GM03348 (cell line): Measurements from ENCODE around the gene NCOA5.
A peak's percentile ranks its signal among the peaks of the same experiment; 100 is the strongest.

ENCODE experiments used
- DNase-seq: peaks from one replicate; pipeline ENCODE4 v3.0.0; 2012; ENCODE audit warnings: low spot score

The NCOA5 gene

GRCh38 chr20:46089417-46090388 lies at the start of gene NCOA5:
NCOA5 (minus strand) TSS chr20:46089962; CDS start chr20:46079424, 10,538 bp downstream.
- peak; percentile 99 for DNase-seq

DNA sequence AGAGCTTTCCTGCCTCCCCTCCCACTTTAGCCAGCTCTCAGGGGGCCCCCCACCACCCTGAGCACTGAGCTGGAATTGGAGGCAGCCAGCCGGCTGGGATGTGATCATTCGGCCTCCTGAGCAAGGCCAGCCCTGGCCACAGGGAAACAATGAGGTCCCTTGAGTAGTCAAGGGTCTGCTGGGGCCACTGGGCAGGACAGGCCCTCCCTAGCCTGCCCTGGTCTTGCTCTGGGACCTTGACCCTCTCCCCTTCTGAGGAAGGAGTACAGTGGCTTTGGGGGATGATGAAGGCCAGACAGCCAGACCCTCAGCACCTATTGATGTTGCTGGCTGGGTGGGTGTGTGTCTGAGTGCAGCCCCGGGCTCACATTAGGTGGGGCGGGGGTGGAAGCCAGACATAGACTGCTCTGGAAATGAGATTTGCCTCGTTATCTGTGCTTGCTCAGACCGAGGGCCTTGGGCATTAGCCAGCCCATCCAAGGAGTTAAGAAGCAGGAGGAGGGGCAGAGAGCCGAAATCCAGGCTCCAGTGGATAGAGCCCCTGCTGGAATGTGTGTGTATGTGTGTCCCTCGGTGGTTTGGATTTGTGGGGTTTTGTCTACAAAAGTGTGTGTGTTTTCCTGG lies 49.6 kb upstream of the NCOA5 start:
- no peak for DNase-seq

- no peak for DNase-seq
Observed at GRCh38 chr20:46137816-46138215, 48.1 kb upstream of the NCOA5 start.

DNA sequence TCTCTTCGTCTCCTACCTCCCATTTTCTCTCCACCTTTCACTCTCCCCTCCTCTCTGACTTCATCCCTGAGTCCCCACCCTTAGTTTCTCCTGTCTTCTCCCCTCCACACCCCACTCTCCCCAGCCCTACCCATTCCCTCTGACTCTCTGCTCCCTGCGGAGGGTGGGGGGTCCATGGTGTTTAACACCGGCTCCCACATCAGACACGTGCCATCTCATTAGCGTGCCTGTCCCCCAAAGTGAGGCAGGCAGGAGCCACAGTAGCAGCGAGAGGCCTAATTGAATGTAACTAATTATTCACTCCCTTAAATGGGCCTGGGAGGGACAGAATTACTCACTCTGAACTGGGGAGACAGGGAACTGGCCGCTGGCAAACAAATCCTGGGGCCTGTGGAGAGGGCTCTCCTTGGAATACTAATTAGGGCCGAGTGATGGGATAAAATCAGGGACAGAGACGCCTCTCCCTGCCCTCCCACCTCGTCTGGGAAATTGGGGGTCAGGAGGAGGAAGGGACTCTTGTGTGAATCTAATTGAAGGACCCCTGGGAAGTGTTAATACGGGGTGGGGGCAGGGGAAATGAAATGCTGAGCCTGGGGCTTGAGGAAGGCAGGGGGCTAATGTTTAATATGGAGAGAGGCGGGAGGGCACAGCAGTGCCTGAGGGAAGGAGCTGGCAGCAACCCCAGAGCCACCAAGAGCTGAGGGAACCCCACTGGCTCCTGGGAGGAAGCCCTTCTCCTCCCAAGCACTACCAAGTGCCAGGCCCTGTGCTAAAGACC lies 46.3 kb upstream of the NCOA5 start:
- DNase-seq, result no peak

DNA sequence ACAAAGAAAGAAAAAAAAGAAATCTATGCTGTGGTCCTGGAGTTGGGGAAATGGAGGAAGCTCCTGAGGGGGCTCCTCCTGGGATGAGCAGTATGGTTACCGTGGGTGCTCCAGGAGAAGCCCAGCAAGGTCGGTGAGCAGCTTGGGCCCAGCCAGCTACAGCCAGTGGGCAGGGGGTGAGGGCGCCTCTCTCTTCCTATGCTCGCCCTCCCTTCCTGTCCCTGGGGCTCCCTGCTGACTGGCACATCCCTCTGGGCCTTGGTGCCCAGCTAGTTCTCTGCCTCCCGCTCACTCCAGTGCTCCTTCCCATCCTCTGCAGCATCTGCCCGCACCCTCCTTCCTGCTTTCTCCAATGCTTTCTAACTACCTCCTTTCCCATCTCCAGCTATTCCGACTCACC lies 45.0 kb upstream of the NCOA5 start:
- no peak for DNase-seq

- DNase-seq, result no peak
Observed at GRCh38 chr20:46133886-46134654, 44.3 kb upstream of the NCOA5 start.

GRCh38 chr20:46132705-46133120 lies 43.0 kb upstream of the NCOA5 start:
- peak; percentile 87 for DNase-seq

GRCh38 chr20:46131396-46131795 lies 41.6 kb upstream of the NCOA5 start:
- DNase-seq, result no peak

- DNase-seq, result no peak
Observed at GRCh38 chr20:46130534-46130933, 40.8 kb upstream of the NCOA5 start.

DNA sequence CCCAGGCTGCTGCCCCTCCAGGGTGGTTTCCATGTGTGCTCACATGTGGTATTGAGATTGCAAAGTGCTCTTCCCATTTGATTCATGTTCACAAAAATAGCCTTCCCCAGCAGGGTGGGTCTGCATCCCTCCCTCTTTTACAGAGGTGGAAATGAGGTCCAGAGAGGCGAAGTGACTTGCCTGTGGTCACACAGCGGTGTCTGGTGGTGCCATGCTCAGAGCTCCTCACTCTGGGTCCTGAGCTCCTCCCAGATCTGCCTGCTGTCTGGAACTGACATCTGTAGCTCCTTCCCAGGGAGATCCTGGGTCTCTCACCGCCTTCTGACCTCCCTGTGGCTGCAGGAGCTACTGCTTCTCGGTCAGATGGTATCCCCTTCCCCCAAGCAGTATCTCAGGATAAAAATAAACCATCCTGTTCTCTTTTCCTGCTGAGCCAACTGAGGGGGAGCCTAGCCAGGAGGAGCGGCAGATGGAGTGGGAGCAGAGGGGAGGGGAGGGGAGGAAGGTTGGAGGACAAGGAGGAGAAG lies 40.3 kb upstream of the NCOA5 start:
- no peak for DNase-seq

DNA sequence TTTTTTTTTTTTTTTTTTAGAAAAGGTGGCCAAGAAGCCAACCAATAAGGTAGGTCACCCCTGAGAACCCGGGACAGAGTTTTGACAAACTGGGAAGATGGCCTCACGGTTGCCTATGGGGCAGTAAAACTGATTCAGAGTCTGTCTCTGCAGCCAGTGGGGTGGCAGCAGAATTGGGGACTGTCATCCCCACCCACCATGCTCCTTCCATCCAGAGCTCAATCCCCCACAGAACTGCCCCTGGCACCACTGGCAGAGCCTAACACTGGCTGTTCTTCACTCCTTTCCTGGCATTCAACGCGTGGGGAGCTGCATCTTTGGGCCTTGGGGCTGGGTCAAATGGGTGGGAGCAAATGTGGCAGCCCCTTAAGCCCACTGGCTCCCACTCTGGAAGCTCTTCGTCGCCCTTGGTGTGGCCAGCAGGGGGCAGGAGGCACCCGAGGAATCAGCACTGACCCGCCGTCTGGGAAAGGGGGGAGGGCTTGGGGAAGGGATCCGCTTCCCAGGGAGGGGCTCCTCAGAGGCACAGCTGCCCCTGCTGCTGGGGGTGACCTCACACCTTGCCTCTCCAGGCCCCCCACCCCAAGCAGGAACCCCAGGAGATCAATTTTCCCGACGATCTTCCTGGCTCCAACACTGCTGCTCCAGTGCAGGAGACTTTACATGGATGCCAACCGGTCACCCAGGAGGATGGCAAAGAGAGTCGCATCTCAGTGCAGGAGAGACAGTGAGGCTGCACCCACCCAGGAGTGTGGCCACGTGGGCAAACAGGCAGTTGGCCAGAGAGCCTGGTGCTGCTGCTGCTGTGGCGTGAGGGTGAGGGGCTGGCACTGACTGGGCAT lies 38.8 kb upstream of the NCOA5 start:
- DNase-seq, result peak; percentile 65

- no peak for DNase-seq
Observed at GRCh38 chr20:46127396-46128010, 37.7 kb upstream of the NCOA5 start.

DNA sequence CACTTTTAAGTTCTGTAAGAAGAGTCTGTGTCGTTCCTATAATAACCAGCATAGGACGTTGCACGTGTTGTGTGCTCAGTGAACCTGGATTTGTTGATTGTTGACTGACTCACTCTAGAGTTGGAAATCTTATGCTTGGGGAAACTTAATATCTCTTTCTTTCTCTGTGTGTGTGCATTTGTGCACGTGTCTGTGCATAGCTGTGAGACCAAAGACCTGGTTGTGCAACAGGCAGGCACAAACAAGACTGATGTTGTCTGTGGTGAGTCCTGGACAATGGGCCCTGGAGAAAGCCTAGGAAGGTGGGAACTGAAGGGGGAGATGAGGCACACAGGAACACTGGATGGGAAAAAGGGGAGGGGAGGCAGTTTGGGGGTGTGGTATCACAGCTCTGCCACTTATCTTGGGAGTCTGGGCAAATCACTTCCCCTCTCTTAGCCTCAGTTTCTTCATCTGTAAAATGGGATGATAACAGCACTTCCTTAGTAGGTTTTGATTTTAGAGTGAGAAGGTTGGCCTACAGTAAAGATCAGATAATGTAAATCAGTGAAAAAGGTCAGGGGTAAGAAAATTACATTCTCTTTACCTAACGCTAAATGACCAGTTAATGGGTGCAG lies 36.8 kb upstream of the NCOA5 start:
- no peak for DNase-seq

DNA sequence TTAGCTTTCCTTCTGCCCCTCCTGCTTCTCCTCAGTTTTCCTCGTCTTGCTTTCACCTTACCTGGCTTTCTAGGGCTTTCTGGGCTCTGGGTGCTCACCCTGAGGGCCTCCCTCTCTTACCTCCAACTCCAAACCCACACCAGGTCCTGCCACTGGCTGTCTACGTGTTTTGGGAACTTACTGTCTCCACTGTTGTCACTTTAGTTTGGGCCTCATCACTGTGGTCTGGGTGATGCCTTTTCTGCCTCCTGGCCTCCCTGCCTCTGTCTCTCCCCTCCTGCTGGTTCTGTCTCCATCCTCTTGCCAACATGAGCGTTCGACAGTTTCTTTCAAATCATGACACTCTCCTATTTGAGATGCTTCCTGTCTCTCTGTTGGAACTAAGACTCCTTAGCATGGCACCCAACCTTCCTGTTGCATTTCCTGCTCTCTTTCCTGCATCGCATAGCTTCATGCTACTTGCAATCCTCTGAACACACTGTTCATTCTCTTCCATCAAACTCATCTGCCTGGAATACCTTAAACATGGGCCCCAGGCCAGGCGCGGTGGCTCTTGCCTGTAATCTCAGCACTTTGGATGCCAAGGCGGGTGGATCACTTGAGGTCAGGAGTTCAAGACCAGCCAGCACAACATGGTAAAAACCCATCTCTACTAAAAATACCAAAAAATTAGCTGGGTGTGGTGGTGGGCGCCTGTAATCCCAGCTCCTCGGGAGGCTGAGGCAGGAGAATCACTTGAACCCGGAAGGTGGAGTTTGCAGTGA lies 33.9 kb upstream of the NCOA5 start:
- no peak for DNase-seq

GRCh38 chr20:46122516-46123481 lies 33.0 kb upstream of the NCOA5 start:
- no peak for DNase-seq

DNA sequence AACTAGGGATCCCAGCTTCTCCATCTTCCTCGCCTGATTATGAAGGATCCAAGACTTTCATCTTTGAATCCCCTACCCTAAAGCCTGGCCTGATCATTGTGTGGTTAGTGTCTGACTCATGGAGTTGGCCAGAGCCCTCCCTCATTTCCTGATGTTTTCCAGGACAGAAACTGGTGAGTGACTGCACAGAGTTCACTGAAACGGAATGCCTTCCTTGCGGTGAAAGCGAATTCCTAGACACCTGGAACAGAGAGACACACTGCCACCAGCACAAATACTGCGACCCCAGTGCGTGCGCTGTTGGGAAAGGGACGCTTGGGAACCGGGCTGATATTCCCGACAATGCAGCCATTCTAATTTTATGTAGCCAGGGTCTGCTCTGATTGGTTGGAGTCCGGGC lies 32.3 kb upstream of the NCOA5 start:
- DNase-seq, result peak; percentile 33

- no peak for DNase-seq
Observed at GRCh38 chr20:46121184-46121930, 31.6 kb upstream of the NCOA5 start.
